HepG2 (cell line): ENCODE results near the gene TXNDC12. TPM values are rescaled to one million over a fixed set of nuclear protein-coding genes. Genes with fewer than 3 reads are reported as not detected.
A peak's percentile ranks its signal among the peaks of the same experiment; 100 is the strongest.

Source experiments
- ARID4A ChIP-seq: sonication (generic); formaldehyde crosslinking; IDR thresholded peaks from 2 replicates; pipeline ENCODE4 v1.5.0; 2020; ENCODE audit warnings: mild to moderate bottlenecking, missing genetic modification reagents, borderline replicate concordance
- ATF7 ChIP-seq, 2 experiments: fragments of 450-650 bp in 1 of 2; sonication (generic) in 1 of 2; formaldehyde crosslinking in 1 of 2; IDR thresholded peaks; 2 replicates each; pipeline versions ENCODE4 v1.4.0 to v1.6.1; 2016 to 2020; ENCODE audit warnings: antibody characterized with exemption in 1 of 2, mild to moderate bottlenecking in 1 of 2, missing genetic modification reagents in 1 of 2
- ATM ChIP-seq: fragments of 450-650 bp; IDR thresholded peaks from 2 replicates; pipeline ENCODE4 v1.7.1; 2017; ENCODE audit warnings: mild to moderate bottlenecking, borderline replicate concordance
- CAMTA2 ChIP-seq: sonication (generic); formaldehyde crosslinking; IDR thresholded peaks from 2 replicates; pipeline ENCODE4 v1.4.0; 2020; ENCODE audit warnings: mild to moderate bottlenecking, missing genetic modification reagents, borderline replicate concordance
- FOXP1 ChIP-seq, 2 experiments: fragments of 450-650 bp in 1 of 2; IDR thresholded peaks; 2 replicates each; pipeline ENCODE4 v1.6.1; 2017 to 2018; ENCODE audit warnings: antibody characterized with exemption in 1 of 2
- HHEX ChIP-seq: IDR thresholded peaks from 2 replicates; pipeline ENCODE4 v1.6.1; 2016; ENCODE audit warnings: control low read depth
- IRF9 ChIP-seq: sonication (generic); formaldehyde crosslinking; IDR thresholded peaks from 2 replicates; pipeline ENCODE4 v1.8.0; 2022; ENCODE audit warnings: missing genetic modification reagents, mild to moderate bottlenecking, borderline replicate concordance
- RBM39 ChIP-seq: fragments of 200-400 bp; formaldehyde crosslinking; IDR thresholded peaks from one replicate; pipeline ENCODE4 v1.6.1; 2018; ENCODE audit warnings: antibody characterized with exemption, mild to moderate bottlenecking, low read depth, low read length; ENCODE audit not compliant: poor library complexity, severe bottlenecking
- SNAPC2 ChIP-seq: sonication (generic); formaldehyde crosslinking; IDR thresholded peaks from 2 replicates; pipeline ENCODE4 v1.8.1; 2022; ENCODE audit warnings: mild to moderate bottlenecking, missing genetic modification reagents
- TAF15 ChIP-seq: fragments of 200-400 bp; formaldehyde crosslinking; IDR thresholded peaks from one replicate; pipeline ENCODE4 v1.6.1; 2018; ENCODE audit warnings: mild to moderate bottlenecking, low read depth, low read length; ENCODE audit not compliant: poor library complexity, severe bottlenecking
- TCF12 ChIP-seq, 2 experiments: fragments of 450-650 bp in 1 of 2; sonication (generic) in 1 of 2; formaldehyde crosslinking in 1 of 2; IDR thresholded peaks; 2 replicates each; pipeline versions ENCODE4 v1.6.1 to v1.8.0; 2017 to 2022; ENCODE audit warnings: antibody characterized with exemption in 1 of 2, mild to moderate bottlenecking in 1 of 2, missing genetic modification reagents in 1 of 2, moderate library complexity in 1 of 2
- TERF1 ChIP-seq: sonication (generic); formaldehyde crosslinking; IDR thresholded peaks from 2 replicates; pipeline ENCODE4 v1.8.0; 2022; ENCODE audit warnings: mild to moderate bottlenecking, missing genetic modification reagents, moderate library complexity
- THYN1 ChIP-seq: sonication (generic); formaldehyde crosslinking; IDR thresholded peaks from 2 replicates; pipeline ENCODE4 v1.8.1; 2023; ENCODE audit warnings: low read depth, mild to moderate bottlenecking, moderate library complexity, missing genetic modification reagents, borderline replicate concordance
- ZBTB2 ChIP-seq: sonication (generic); formaldehyde crosslinking; IDR thresholded peaks from 2 replicates; pipeline ENCODE4 v1.8.0; 2022; ENCODE audit warnings: low read depth, missing genetic modification reagents
- ZNF3 ChIP-seq: IDR thresholded peaks from 2 replicates; pipeline ENCODE4 v1.7.0; 2017; ENCODE audit warnings: inconsistent platforms
- ZNF574 ChIP-seq: sonication (generic); formaldehyde crosslinking; IDR thresholded peaks from 2 replicates; pipeline ENCODE4 v1.4.0; 2020; ENCODE audit warnings: missing genetic modification reagents
- ZNF598 ChIP-seq: sonication (generic); formaldehyde crosslinking; IDR thresholded peaks from 2 replicates; pipeline ENCODE4 v1.5.1; 2020; ENCODE audit warnings: mild to moderate bottlenecking, missing genetic modification reagents, borderline replicate concordance
- ZNF629 ChIP-seq: sonication (generic); formaldehyde crosslinking; conservative IDR thresholded peaks from 2 replicates; pipeline ENCODE4 v1.5.0; 2020; ENCODE audit warnings: missing genetic modification reagents
- polyA plus RNA-seq, 8 experiments: library from polyadenylated mRNA; depleted of rRNA in 3 of 8; stranded (reverse) in 7 of 8; unstranded in 1 of 8; fragments of >200 nt; fragmentation: Illumina TruSeq in 4 of 8; extraction: Trizol in 4 of 8; gene quantifications; 2 replicates each; pipeline versions ENCODE4 v1.2.1 to v1.2.3, GENCODE V29; 2011 to 2016; ENCODE audit warnings: low read depth in 4 of 8, missing spikeins in 1 of 8, mixed read lengths in 1 of 8; ENCODE audit not compliant: insufficient read depth in 1 of 8
- total RNA-seq, 5 experiments: library from RNA; depleted of rRNA; stranded (reverse); fragments of >200 nt; fragmentation: Illumina TruSeq; extraction: Trizol; gene quantifications; 2 replicates each; pipeline ENCODE4 v1.2.3, GENCODE V29; 2016; ENCODE audit warnings: low read depth in 1 of 5

Gene TXNDC12
- total and polyA plus RNA-seq, 2 of the 13 experiments (the other 11 are each of a cell fraction or from before 2014, with no cell fraction given) = 65.6 to 67.2 TPM

- TF ChIP-seq FOXP1 (IDR thresholded peaks at IDR 0.05) (peak; percentile 94), FOXP1 (CRISPR knock-in tag; IDR thresholded peaks at IDR 0.05) (peak; percentile 99), ZBTB2 (CRISPR knock-in tag) (no peak), ZNF598 (CRISPR knock-in tag) (no peak), TERF1 (no peak), ZNF3 (CRISPR knock-in tag) (no peak), TAF15 (no peak), IRF9 (CRISPR knock-in tag) (no peak), TCF12 (IDR thresholded peaks at IDR 0.05) (no peak), TCF12 (CRISPR knock-in tag; IDR thresholded peaks at IDR 0.05) (peak; percentile 82; the same call in 1 of the 2 replicates), RBM39 (no peak), THYN1 (CRISPR knock-in tag) (no peak), HHEX (CRISPR knock-in tag) (peak; percentile 85), ZNF574 (CRISPR knock-in tag) (peak; percentile 66), ATF7 (IDR thresholded peaks at IDR 0.05) (0 out of 2 replicates have a peak, but pooled peaks have one; percentile 8), ATF7 (CRISPR knock-in tag; IDR thresholded peaks at IDR 0.05) (0 out of 2 replicates have a peak, but pooled peaks have one; percentile 48), CAMTA2 (no peak), ZNF629 (CRISPR knock-in tag) (peak; percentile 83), ATM (no peak), ARID4A (CRISPR knock-in tag) (peak; percentile 88; the same call in 1 of the 2 replicates), SNAPC2 (CRISPR knock-in tag) (no peak; the same call in 1 of the 2 replicates)
Measured at GRCh38 chr1:52037402-52037814, 17.6 kb downstream of the TXNDC12 start (continued).
